ENCODE measurements around the gene NFATC2.

NFATC2 gene

DNA sequence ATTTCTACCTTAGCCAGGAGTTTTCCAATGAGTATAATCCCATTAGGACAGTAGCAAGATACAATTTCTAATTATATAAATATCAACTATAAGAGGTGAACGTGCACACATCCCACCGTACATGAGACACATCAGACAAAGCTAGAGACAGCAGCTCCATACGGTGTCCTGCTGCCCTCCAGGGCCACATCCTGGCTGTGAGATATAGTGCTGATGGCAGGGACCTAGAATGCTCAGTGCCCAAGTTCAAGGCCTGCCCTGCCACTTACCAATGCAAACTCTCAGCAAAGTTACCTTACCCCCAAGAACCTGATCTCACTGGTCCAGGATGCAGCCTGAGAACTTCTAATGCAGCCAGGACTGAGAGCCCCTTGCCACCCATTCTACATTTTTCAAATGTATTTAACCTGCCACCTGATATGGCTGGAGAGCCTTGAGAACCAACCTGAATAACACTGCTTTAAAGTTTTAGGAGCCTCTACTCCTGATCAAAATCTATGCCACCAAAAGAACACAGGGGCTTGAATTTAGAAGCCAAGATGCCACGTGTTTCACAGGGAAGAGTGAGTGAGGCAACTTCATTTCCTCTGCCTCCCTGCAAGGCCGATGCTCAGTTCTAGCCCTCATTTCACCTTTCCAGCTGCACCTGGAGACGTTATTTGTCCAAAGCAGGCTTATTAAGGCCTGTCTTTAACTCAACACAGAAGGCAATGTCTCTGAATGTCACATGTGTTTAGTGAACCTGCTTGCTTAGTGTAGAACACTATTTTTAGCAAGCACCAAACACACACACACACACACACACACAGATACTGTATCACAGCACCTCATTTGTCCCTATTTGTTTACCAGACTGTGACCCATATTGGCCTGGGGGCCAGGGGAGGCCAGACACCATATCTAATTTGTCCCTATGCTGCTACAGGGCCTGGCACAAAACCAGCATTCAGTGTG is 6.1 kb downstream of the NFATC2 start:
- DNase-seq (ENCODE audit: low read depth), result no peak

DNA sequence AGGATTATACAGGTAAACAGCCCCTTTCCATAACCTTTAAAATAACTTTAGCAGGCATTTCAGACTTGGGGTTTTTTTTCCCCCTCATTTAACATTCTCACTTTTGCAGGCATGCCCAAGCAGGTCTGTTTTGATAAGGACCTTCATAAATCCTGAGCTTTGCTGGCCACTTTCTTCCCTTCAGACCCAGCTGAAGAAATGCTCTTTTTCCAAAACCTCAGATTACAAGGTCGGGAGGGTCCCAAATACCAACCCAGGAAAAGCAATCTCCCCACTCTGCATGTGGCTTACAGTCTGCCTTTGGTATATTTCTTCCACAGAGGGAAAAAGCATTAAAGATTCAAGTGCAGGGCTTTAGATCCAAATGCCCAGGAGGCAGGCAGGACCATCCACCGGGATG is 6.8 kb downstream of the NFATC2 start:
- DNase-seq (ENCODE audit: low read depth), result no peak

DNA sequence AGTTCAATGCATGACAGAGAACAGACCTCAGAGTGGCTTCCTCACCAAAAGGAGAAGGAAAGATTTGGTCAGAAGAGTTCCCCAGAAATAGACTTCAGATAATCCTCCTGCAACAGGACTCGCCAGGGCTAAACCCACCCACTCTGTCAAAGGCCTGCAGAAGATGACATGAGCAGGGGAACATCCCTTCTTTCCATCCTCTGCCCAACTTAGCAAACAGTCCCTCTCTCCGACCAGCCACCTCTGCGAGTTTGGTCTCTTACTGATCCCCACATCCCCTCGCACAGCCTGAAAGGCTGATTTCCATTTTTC is 7.5 kb downstream of the NFATC2 start:
- DNase-seq (ENCODE audit: low read depth), result no peak

DNA sequence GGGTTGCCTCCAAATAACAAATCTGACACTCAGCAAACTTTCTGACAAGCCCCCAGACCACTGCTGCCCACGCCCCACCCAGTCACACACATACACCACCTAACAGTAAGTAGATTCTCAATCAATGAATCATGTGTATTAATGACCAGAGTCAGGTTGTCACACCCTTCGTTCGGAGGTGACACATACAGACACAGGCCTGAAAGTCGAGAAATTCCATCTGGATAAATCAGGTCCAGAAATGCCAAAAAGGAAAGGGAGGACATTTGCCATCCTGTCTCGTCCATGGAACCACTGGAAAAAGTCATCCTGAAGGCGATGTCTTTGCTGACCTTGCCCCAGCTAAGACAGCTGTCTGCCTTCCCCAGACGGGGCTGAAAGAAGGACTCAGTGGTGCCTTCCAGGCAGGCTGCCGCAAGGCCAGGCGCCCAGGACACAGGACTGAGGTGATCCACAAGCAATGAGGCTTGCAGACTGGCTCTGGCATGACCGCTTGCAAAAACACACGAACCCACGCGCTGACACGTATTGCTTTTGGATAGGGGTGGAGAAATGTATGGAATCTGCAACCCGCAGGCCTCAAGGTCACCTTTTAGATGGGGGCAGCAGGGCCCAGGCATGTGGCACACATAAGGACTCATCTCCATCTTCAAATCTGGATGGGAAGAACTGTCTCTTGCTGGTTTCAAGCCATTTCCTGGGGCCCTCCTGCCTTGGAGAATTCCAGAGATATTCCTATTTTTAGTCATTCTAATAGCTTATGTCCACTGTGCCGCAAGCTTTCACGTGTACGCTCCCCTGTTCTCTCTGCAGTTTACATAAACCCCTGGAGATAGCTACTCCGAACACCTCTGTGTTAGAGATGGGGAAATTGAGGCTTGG is 9.0 kb downstream of the NFATC2 start:
- no peak for DNase-seq (ENCODE audit: low read depth)

DNA sequence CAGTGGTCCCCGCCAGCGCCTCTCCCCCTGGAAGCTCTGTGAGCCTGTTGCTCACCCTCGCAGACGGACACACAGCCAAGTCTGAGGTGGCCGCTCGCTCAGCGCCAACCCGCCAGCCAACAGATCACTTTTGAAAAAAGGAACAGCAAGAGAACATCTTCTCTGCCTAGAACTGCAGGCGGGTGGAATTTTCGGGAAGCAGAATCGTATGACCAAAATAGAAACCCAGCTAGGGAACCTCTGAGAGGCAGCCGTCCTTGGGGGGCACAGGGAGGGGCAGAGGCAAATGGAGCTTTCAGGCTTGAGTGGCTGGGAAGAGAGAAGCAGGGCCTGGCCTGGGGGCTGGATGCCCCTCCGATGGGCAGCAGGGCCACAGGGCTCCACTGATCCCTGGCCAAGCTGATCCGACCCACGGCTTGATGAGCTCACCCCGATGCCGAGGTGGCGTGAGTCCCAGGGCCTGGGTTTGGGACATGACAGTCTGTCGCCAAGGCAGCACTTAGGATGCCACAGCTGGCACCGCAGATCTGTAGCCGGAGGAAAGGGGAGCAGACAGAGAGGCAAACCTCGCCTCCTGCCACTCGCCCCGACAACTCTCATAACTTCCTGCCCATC is 9.8 kb downstream of the NFATC2 start:
- no peak for DNase-seq (ENCODE audit: low read depth)

DNA sequence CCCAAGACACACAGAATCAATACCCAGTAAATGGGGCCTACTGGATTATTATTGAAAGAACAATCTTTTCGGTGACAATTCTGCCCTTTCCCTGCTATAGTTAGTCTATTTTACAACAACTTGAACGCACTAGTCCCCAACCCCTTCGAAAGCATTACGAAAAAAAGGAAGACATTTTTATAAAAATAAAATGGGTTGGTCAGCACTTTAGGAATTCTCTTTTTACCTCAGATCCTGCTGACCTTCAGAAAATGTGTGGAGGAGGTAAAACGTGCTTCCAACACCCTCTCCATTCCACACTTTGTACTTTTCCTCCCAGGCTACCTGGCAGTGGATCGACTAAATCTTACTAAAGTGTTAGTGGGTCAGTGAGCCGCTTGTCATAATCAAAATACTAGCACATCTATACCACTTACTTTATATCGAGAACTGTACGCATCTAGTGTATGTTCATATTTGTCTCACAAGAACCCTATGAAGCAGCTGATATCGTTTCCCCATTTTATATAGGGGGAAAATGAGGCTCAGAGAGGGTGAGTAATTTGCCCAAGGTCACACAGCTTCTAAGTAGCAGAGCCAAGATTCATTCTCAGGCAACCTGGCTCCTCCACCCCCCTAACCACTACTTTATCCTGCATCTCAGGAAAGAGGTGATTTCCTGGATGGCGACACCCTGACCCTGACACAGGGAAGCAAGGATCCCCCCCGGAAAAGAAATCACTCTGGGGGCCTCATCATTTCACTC is 10.6 kb downstream of the NFATC2 start:
- DNase-seq (ENCODE audit: low read depth), result no peak

DNA sequence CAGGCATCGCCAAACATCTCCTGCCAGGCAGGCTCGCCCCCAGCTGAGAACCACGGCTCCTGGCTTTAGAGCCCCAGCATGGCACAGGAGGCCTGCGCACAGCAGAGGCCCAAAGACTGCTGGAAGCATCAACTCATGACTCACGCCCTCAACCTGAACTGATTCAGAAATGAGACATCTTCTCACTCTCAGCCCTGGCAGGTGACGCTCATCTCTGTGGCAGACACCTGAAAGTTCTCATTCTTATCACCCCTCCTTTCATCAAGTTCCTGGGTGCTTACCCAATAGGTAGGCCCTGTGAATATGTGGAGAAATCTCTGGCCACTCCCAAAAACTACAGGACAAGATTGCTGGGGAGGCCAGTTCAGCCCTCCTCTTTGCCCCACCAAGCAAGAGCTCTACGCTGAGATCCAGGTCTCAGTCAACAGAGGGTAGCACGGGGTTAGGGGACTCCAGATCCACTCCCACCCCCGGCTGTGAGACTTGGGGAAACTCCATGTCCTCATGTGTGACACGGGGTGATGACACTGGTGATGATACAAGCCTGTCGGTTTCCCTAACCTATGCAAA is 11.3 kb downstream of the NFATC2 start:
- DNase-seq (ENCODE audit: low read depth), result no peak

DNA sequence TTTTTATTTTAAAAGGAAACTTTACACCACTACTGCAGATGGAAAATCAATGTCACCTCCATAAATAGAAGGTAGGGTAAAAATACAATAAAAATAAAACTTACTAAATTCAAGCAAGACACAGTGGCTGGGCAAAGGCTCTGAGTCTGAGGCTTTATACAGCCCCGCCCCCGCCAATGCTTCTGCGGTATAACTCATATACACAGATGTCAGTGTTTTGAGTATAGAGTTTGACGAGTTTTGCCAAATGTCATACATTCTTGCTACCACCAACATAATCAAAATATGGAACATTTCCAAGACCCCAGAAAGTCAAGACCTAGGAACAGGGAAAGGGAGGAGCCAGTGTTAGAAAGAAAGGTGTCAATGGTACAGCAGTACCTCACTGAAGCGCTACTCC is 12.8 kb downstream of the NFATC2 start:
- no peak for DNase-seq (ENCODE audit: low read depth)

DNA sequence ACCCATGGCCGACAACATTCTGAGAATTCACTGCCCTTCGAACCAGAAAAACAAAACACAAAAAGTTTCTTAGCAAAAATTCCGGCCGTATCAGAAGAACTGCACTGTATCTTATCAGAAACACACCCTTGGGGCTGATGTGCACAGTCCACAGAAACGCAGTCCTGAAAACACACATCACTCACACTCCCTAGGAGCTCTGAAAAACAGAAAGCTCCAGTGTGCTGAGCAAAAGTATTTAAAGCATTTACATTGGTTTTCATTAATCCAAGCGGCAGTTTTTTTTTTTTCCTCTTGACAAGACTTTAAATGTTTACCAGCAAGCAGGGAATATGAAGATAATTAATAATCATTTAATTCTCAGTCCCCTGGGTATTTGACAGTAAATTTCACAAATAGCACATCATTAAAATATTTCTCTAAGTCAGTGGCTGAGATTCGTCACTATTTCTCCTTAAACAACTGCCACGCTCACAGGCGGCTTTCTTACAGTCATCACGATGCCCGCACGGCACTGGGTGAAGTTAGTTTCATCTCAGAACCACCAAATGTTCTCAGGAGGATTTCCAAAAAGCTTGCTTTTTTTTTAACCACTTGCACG is 13.3 kb downstream of the NFATC2 start:
- DNase-seq (ENCODE audit: low read depth), result no peak

DNA sequence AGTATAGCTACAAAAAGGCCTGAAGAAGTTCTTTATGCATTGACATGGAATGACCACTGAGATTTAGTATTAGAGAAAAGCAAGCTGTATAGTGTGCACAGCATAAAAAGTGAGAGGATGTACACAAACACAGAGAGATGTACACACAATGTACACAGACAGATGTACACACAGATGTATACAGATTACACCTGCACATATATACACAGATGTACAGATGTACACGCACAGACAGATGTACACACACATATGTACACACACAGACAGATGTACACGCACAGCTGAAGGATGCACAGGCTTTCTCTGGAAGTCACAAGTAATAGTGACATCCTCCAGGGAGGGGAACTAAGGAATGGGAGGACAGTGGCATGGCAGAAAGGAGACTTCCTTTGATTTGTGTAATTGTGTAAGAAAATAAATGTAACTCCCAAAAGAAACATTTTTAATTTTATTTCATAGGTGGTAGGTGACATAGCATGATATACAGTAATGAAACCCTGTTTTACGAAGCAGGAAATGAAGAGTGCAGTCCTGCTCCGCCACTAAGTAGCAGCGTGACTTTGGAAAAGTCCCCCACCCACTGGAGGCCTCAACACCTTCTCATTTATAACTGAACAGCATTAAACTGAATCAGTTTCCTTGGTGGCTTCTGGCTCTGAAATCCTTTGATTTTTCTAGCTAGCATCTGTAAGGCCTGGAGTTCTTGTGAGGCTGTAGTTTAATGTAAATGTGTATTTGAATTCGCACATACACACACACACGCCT is 14.1 kb downstream of the NFATC2 start:
- no peak for DNase-seq (ENCODE audit: low read depth)

DNA sequence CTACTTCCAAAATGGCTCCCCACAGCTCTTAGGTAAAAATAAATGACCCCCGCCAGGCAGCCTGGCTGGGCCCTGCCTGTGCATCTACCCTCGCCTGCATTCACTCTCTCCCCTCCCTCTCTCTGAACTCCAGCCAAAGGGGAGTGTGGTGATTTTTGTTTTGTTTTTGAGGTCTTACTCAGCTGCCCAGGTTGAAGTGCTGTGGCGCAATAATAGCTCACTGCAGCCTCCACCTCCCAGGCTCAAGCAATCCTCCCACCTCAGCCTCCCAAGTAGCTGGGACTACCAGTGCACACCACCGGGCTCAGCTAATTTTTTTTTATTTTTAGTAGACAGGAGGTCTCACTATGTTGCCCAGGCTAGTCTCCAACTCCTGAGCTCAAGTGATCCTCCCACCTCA is 15.8 kb downstream of the NFATC2 start:
- DNase-seq (ENCODE audit: low read depth), result no peak

DNA sequence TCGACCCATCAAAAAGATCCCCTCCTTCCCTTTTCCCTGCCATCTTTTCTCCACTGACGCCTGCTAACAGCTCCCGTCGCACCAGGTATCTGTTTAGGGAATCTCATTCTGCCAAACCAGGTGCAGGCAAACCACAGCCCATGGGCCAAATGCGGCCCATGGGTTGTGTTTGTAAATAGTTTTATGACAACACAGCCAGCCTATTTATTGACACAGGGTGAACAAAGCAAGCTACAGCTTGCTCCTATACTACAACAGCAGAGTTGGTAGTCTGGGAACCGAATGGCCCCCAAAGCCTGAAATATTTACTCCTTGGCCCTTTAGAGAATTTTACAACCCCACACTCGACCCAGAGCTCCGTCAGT is 16.4 kb downstream of the NFATC2 start:
- DNase-seq (ENCODE audit: low read depth), result no peak

DNA sequence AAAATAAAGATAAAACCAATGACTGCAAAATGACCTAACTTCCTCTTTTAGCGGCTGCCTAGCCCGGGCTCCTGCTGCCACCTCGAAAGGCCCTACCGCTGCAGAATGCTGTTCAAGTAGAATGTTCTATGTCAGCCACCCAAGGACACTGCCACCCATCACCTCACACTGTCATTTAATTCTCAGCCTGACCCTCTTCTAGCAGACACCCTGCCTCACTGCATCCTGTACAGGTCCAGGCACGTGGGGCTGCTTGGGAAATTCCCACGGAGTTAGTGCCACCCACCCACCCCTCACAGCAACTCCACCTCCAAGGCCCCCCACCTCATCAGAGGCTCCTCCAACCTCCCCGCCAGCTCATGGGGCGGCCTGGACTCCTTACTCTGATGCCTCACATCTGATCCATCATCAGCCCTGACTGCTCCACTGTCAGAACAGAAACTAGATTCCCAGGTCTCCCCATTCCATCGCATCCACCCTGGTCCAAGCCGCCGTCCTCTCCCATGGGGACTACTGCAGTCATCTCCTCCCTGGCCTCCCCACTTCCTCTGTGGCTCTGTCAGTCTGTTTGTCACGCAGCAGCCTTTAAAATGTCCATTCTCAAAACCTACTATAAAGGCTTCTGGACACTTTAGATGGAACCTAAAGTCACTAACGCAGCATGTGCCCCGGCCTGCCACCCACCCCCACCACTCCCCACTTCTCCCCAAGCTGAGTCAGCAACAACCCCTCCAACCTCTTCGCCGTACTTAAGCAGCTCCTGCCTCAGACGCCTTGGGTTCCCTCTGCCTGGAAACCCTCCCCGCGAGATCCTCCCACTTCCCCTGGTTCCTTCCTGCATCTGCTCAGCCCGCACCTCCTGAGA is 17.0 kb downstream of the NFATC2 start:
- peak; percentile 58 for DNase-seq (ENCODE audit: low read depth)

DNA sequence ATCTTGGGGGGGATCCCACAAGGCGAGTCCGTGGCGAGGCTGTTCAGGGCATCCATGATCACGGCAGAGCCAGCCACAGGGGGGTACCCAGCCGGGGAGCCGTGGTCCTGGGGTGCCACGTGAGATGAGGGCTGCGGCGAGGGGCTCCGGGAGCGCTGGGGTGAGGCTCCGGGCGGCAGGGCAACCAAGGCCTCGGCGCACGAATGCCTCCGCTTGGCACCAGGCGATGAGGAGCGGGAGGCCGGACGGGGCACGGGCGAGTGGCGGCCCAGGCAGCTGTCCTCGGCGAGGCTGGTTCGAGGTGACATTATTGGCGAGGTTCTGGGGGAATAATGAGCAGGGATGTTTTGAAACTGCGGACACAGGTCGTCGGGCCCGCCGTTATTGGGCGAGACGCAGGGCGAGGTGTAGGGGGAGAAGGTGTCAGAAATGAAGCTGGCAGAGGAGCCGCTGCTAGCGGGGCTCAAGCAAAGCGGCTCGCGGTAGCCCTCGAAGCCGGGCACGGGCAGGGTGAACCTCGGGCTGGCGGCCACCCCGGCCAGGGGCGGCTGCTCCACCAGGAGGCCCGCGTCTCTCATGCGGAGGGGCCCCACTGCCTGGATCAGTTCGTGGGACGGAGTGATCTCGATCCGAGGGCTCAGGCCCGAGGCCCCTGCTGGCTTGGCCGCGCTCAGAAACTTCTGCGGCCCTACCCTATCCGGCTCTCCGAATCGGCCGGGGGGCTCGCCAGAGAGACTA is 19.1 kb downstream of the NFATC2 start:
- no peak for DNase-seq (ENCODE audit: low read depth)

DNA sequence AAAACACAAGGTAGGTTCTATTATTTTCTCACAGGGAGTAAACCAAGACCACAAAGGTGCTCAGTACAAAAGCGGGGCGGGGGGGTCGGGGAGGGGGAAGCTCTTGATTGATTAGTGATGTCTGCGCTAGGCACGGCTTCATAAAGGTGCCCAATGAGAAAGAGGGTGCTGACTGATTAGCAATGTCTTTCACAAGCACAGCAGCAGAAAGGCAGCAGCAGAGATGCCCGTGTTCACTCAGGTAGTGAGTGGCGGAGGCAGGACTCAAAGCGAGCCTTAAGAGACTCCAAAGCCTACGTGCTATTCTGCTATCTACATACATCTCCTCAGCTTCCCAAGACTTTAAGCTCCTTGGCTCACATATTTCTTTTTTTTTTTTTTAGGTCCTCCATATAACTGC is 20.3 kb downstream of the NFATC2 start:
- DNase-seq (ENCODE audit: low read depth), result no peak

DNA sequence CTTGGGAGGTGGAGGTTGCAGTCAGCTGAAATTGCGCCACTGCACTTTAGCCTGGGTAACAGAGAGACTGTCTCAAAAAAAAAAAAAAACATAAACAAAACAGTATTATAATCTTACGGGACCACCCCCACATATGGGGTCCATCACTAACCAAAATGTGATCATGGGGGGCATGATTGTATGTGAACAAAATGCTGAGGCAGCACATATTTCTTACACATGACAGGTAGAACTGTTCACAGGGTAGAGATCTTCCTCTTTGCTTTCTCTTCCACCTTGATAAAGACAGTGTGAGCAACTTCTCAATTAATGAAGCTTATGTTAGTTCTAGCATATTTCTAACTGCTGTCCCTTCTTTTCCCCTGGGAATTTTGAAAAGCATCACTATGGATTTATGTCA is 24.7 kb downstream of the NFATC2 start:
- DNase-seq (ENCODE audit: low read depth), result no peak

DNA sequence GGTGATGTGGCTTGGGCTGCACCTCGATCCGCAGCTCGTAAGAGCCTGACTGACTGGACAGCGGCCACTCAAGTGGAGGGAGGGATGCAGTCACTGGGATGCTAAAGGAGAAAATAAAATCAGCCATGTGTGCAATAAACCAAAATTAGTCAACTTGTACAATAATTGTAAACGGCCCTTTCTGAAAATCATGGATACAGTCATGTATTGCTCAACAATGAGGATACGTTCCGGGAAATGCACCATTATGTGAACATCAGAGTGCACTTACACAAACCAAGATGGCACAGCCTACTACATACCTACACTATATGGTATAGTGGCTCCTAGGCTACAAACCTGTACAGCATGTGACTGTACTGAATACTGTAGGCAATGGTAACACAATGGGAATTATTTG is 25.7 kb downstream of the NFATC2 start:
- DNase-seq (ENCODE audit: low read depth), result no peak

DNA sequence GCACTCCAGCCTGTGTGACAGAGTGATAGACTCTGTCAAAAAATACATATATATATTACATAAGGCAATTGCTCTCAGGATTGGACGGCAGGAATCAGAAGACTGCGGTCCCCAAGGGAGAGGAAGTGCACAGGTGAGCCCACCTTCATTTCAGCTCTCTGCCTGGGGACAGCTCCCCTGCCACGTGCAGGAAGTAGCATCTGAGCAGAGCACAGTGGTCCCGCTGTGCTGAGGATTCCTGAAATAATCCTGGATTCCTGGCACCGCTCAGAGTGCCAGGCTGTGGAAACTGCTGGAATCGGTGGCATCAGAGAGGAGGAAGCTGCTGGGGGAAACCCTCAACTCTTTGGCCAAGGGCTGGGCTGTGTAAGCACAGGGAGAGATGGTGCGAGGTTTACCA is 27.7 kb downstream of the NFATC2 start:
- no peak for DNase-seq (ENCODE audit: low read depth)

DNA sequence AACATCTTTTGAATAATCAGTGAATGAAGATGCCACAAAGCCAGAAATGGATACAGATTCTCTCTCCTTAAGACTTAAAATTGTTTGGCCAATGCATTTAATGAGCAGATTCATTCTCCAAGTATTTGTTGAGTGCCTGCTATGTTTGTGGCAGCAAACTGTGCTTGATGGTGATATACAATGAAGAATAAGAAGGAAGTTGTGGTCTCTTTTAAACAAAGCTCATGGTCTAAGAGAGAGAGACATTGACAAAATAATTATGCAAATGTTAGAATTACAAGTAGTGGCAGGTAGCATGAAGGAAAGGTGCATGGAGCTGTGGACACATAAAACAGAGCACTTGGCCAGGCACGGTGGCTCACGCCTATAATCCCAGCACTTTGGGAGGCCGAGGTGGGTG is 28.3 kb downstream of the NFATC2 start:
- DNase-seq (ENCODE audit: low read depth), result no peak
